Measurements from ENCODE around the gene SCAF4.

GRCh38 chr21:31700040-31700439 is 31.9 kb downstream of the SCAF4 start:
- TF ChIP-seq CTCF (conservative IDR thresholded peaks at IDR 0.05; ENCODE audit: low read length) = no peak
- TF ChIP-seq EZH2phosphoT487 (IDR thresholded peaks at IDR 0.05; ENCODE audit: borderline replicate concordance, low read depth, low read length) = no peak
